GM12878 (cell line): ENCODE measurements around the gene SLC4A5.

Source experiments
- BRCA1 ChIP-seq: IDR thresholded peaks from 2 replicates; pipeline ENCODE4 v1.6.1; 2011; ENCODE audit warnings: low read depth, low read length, improper control_type of control experiment
- CREM ChIP-seq: IDR thresholded peaks from 2 replicates; pipeline ENCODE4 v1.6.1; 2014; ENCODE audit warnings: antibody characterized with exemption, low read depth
- CTCF ChIP-seq, 3 experiments: IDR thresholded peaks in 2 of 3; conservative IDR thresholded peaks in 1 of 3; 2 replicates each; pipeline ENCODE4 v1.5.1; 2011; ENCODE audit warnings: low read depth in 3 of 3, low read length in 3 of 3, mild to moderate bottlenecking in 3 of 3, control low read depth in 2 of 3, moderate library complexity in 2 of 3, inconsistent platforms in 1 of 3, mixed read lengths in 1 of 3; ENCODE audit not compliant: control insufficient read depth in 2 of 3, insufficient read depth in 1 of 3; ENCODE audit errors: extremely low read depth in 1 of 3
- ESRRA ChIP-seq: IDR thresholded peaks from 2 replicates; pipeline ENCODE4 v1.6.1; 2012; ENCODE audit warnings: mild to moderate bottlenecking, low read length, improper control_type of control experiment
- TAF1 ChIP-seq: IDR thresholded peaks from 2 replicates; pipeline ENCODE4 v1.6.1; 2011; ENCODE audit warnings: mild to moderate bottlenecking, low read depth, low read length, borderline replicate concordance
- ZNF274 ChIP-seq: IDR thresholded peaks from one replicate; pipeline ENCODE4 v1.8.0; 2011; ENCODE audit not compliant: insufficient read length, insufficient read depth

GRCh38 chr2:74194799-74195198, 148.4 kb downstream of the SLC4A5 start:
- TF ChIP-seq ZNF274: no peak
- TF ChIP-seq CREM: no peak
- TF ChIP-seq BRCA1: no peak
- TF ChIP-seq TAF1: no peak
- no peak for TF ChIP-seq ESRRA
- no peak for TF ChIP-seq CTCF (IDR thresholded peaks at IDR 0.05 in 2 of 3, conservative IDR thresholded peaks at IDR 0.05 in 1 of 3; ENCODE audit: control insufficient read depth in 2 of 3, extremely low read depth in 1 of 3, insufficient read depth in 1 of 3, low read depth in 3 of 3, low read length in 3 of 3)
